HUES6 (cell line): Measurements from ENCODE around the gene ATP8B2.
A peak's percentile ranks its signal among the peaks of the same experiment; 100 is the strongest.

Source experiments
- H3K27ac ChIP-seq: 2 replicates; pipeline ENCODE4 v1.7.0; 2013; ENCODE audit warnings: low read depth, mild to moderate bottlenecking, low read length, inconsistent platforms
- H3K27me3 ChIP-seq: 2 replicates; pipeline ENCODE4 v1.6.1; 2013; ENCODE audit warnings: low read length; ENCODE audit not compliant: control insufficient read depth, insufficient read depth
- H3K36me3 ChIP-seq: 2 replicates; pipeline ENCODE4 v1.6.1; 2013; ENCODE audit warnings: low read length; ENCODE audit not compliant: control insufficient read depth, insufficient read depth
- H3K4me1 ChIP-seq: 2 replicates; pipeline ENCODE4 v1.6.1; 2013; ENCODE audit warnings: low read length; ENCODE audit not compliant: control insufficient read depth, insufficient read depth
- H3K4me3 ChIP-seq: 2 replicates; pipeline ENCODE4 v1.5.1; 2013; ENCODE audit warnings: low read depth, low read length
- H3K9ac ChIP-seq: one replicate; pipeline ENCODE4 v1.6.1; 2013; ENCODE audit warnings: mild to moderate bottlenecking, low read length
- H3K9me3 ChIP-seq: 2 replicates; pipeline ENCODE4 v1.6.1; 2013; ENCODE audit warnings: low read depth, low read length; ENCODE audit not compliant: control insufficient read depth, insufficient read depth

ATP8B2 gene

DNA sequence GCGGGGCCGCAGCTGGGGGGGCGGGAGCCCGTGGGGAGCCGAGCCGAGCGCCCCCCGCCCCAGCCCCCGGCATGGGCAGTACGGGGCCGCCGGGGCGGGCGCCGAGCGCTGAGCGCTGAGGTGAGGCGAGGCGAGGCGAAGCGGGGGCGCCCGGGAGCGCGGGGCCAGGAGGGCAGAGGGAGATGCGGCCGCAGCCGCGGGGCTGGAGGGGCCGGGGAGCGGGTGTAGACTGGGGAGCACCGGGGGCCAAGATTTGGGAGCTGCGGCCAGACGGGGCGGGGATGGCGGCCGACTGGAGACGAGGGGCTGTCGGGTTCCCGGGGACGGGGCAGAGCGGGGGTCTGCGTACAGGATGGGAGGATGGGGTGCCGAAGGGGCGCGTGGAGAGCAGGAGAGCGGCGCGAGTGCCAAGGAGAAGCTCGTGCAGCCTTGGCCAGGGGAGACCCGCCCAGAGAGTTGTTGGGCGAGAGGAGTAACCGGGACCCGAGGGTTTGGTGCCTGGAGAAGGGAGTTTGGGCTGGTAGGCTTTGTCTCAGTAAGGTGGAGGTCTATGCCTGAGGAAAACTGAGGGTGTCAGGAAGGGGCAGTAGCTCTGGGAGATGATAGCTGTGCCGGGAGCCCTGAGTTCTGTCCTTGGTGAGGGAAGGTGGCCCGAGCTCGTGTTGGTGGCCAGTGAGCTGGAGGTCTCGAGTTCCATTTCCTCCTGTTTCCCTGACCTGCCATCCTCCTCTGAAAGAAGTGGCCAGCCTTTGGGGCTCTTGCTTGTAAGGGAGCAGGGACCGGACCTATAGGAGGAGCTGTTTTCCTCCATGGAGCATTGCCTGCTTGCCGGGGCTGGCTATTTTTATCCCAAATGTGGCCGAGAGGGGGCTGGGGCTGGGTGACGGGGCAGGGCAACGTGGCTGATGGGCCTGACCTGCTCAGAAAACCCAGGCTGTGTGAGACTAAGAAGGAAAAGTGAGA, 539 bp downstream of the ATP8B2 start:
- peak overlapping the region; percentile 96 for H3K4me3 ChIP-seq

DNA sequence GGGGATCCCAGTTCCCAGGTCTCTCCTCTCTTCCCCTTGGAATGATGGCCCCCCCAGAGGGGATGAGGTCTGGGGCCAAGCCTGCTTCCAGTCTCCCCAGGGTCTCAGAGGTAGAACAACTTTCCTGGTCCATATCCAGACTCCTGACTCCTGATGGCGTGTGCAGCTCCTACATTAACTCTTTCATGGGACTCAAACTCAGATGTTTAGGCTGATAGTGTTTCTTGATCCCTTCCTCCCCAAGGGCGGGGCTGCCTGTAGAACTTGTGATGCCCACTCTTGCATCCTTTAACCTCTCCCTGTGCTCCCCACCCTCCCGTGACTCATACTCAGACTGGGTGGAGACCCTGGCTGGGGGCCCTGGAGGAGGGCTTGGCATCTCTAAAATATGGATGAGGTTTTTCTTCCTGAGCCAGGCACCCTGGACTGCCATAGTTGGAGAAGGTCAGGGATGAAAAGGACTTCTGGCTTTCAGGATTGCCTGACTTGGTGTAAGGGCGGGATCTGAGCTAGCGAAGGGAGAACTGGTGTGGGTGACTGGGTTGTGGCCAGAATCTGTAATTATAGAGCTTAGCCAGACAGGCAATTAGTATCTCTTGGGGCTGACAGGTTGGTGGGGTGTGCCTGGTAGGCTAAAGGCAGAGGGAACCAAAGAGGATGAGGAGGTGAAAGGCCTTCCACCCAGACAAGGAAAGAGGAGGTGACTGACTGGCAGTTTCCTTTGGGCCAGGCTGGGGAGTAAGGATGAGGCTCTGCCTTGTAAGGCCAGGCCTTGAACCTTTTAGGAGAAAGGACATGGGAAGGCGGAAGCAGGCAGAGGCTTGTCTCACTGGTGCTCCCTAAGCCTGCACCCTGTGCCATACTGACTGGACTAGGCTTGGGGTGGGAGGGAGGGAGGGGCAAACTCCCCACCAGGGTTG, 1.5 kb downstream of the ATP8B2 start:
- H3K4me3 ChIP-seq: peak overlapping the region; percentile 96
- no peak overlapping the region for H3K27ac ChIP-seq
- no peaks in the 10 kb centered on the region for H3K9me3 ChIP-seq
- peaks cover 18% of the 10 kb centered on the region for H3K36me3 ChIP-seq
- H3K9ac ChIP-seq: peak overlapping the region; percentile 64
- H3K4me1 ChIP-seq: peaks cover 32% of the 10 kb centered on the region
- H3K27me3 ChIP-seq: peaks cover 19% of the 10 kb centered on the region; the same call in 1 of the 2 replicates

More for the DNA sequence above, 539 bp downstream of the ATP8B2 start:
- H3K27ac ChIP-seq: peak overlapping the region; percentile 7; the same call in 1 of the 2 replicates
- peak overlapping the region; percentile 84 for H3K9ac ChIP-seq
- peaks cover 32% of the 10 kb centered on the region for H3K4me1 ChIP-seq
- no peaks in the 10 kb centered on the region for H3K9me3 ChIP-seq
- peaks cover 9% of the 10 kb centered on the region; the same call in 1 of the 2 replicates for H3K36me3 ChIP-seq
- H3K27me3 ChIP-seq: peaks cover 19% of the 10 kb centered on the region; the same call in 1 of the 2 replicates

DNA sequence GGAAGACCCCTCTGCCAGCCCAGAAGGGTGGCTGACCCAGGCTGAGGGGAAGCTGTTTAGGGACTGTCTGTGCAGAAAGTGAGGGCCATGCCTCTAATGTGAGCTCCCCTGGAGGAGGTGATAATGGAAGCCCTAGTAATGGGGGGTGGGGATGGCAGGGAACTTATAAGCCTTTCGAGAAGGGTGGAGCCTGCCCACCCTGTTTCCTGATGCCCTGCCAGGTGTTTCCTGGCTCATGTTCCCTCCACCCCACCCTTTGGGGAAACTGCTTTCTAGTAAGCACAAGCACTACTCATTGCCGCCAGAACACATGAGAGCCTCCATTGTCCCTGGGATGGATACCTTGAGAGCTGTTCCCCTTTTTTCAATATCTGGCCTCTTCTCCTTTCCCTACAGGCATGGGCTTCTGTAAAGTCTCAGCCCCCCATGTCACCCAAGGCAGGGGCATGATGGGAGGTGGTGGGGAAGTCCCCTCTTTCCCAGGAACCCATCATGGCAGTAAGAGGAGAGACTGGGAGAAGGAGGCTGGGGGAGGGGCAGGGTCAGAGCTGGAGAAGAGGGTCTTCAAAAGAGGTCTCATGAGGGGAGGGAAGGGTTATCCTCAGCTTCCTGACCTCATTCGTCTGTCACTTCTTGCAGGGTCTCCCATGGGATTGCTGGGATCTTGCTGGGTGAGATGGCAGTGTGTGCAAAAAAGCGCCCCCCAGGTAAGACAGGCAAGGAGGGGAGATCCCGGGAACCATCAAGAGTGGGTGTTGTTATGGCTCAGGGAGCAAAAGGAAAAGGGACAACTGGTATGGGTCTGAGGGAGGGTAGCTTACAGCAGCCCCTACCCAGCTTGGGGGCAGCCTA, 2.4 kb downstream of the ATP8B2 start:
- Histone ChIP-seq H3K36me3 (peaks cover 27% of the 10 kb centered on the region), H3K27ac (no peak overlapping the region), H3K9me3 (no peaks in the 10 kb centered on the region), H3K27me3 (peaks cover 17% of the 10 kb centered on the region; the same call in 1 of the 2 replicates), H3K9ac (no peak overlapping the region), H3K4me1 (peaks cover 32% of the 10 kb centered on the region), H3K4me3 (peak overlapping the region; percentile 67)

DNA sequence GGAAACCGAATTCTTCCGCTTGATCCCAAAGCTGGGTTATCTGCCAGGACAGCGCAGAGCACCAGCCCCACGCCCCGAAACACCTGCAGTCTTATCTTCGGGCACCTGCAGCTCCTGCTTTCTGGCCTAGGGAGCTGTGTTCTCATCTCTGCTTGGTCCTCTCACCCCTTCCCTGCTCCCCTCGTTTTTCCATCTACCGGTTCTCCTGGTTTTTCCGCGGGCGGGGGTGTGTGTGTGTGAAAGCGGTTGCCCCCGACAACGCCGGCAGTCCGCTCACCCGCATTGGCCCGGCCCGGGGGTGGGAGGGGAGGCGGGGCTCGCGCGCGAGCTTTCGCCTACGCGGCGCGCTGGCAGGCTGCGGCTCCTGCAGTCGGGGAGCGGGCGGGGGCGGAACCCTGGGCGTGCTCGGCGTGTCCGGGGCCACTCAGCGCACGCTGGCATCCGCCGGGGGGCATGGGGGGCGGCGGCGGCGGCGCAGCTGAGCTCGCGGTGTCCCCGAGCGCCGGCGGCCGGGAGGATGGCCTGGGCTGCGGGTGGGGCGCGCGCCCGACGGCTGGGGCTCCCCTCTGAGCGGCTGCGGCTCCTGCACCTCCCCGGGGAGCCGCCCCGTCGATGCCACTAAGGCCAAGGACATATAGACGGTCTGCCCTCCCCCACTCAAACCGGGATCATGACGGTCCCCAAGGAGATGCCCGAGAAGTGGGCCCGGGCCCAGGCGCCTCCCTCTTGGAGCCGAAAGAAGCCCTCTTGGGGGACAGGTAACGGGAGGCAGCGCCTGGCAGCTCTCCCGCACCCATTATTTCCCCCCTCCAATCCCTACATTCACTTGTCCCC, 3.2 kb downstream of the ATP8B2 start:
- Histone ChIP-seq H3K4me3 (peak overlapping the region; percentile 67), H3K27ac (no peak overlapping the region), H3K4me1 (peaks cover 32% of the 10 kb centered on the region), H3K9ac (peak overlapping the region; percentile 47), H3K27me3 (peaks cover 8% of the 10 kb centered on the region; the same call in 1 of the 2 replicates), H3K36me3 (peaks cover 30% of the 10 kb centered on the region), H3K9me3 (no peaks in the 10 kb centered on the region)

DNA sequence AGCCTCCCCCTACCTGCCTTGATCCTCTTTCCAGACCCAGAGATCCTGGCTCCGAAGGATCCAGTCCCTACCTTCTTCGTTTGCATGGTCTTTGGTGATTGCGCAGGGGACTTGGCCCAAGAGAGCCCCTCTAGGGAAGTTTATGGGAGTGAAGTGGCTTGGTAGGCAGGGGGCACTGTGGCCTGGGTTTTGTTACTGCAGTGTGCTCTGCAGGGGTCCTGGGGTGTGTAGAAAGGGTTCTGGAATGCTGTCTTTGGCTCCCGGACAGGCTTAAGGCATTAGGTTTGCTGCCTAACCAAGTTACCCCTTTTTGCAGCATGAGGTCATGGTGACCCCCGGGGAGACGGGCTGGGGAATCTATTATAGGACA, 3.8 kb downstream of the ATP8B2 start:
- H3K4me1 ChIP-seq: peaks cover 32% of the 10 kb centered on the region
- H3K27ac ChIP-seq: no peak overlapping the region
- H3K27me3 ChIP-seq: peaks cover 3% of the 10 kb centered on the region; the same call in 1 of the 2 replicates
- no peaks in the 10 kb centered on the region for H3K9me3 ChIP-seq
- H3K36me3 ChIP-seq: peaks cover 34% of the 10 kb centered on the region
- peak overlapping the region; percentile 47 for H3K9ac ChIP-seq
- H3K4me3 ChIP-seq: peak overlapping the region; percentile 67

DNA sequence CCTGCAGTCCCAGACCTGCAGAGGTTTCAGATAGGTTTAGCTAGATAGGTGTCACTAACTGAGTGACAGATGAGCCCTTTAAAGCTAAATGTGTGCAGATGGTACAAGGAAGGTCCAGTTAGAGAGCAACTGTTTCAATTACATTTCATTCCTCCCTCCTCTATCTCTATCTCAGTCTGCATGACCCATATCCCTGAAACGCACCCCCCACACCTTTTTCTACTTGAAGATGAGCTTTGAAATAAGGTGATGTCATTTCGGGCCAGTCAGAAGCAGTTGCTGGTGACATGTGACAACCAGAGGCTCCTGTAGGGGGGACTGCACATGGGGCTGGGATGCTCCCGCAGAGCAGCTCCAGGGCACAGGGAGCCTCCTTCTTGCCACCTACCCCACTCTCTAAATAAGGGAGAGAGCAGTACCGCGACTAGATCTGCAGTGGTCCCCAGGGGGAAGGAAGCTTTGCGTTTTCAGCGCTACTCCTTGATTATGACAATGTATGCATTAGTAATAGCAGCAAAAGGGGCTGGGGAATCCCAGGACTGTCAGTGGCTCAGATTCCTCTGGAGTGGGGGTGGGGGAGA, 4.3 kb downstream of the ATP8B2 start:
- peak overlapping the region; percentile 29 for H3K9ac ChIP-seq
- H3K36me3 ChIP-seq: peaks cover 39% of the 10 kb centered on the region
- 0 out of 2 replicates have a peak overlapping the region, but pooled peaks have one; percentile 67 for H3K4me3 ChIP-seq
- H3K27ac ChIP-seq: no peak overlapping the region
- peaks cover 3% of the 10 kb centered on the region; the same call in 1 of the 2 replicates for H3K27me3 ChIP-seq
- no peaks in the 10 kb centered on the region for H3K9me3 ChIP-seq
- H3K4me1 ChIP-seq: peaks cover 32% of the 10 kb centered on the region

DNA sequence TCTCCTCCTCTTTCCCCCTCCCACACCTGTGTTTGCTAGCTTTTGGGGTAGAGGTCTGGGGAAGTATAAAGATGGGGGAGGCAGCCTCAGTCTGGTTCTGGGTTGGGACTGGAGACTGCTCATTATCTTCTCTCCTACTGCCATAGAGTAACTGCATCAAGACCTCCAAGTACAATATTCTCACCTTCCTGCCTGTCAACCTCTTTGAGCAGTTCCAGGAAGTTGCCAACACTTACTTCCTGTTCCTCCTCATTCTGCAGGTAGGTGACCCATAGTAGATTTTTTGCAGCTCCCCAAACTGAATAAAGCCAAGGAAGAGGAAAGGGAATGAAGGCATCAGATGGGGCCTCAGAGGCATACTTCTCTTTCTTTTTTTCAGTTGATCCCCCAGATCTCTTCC, 5.3 kb downstream of the ATP8B2 start:
- peaks cover 45% of the 10 kb centered on the region for H3K36me3 ChIP-seq
- H3K27ac ChIP-seq: no peak overlapping the region

DNA sequence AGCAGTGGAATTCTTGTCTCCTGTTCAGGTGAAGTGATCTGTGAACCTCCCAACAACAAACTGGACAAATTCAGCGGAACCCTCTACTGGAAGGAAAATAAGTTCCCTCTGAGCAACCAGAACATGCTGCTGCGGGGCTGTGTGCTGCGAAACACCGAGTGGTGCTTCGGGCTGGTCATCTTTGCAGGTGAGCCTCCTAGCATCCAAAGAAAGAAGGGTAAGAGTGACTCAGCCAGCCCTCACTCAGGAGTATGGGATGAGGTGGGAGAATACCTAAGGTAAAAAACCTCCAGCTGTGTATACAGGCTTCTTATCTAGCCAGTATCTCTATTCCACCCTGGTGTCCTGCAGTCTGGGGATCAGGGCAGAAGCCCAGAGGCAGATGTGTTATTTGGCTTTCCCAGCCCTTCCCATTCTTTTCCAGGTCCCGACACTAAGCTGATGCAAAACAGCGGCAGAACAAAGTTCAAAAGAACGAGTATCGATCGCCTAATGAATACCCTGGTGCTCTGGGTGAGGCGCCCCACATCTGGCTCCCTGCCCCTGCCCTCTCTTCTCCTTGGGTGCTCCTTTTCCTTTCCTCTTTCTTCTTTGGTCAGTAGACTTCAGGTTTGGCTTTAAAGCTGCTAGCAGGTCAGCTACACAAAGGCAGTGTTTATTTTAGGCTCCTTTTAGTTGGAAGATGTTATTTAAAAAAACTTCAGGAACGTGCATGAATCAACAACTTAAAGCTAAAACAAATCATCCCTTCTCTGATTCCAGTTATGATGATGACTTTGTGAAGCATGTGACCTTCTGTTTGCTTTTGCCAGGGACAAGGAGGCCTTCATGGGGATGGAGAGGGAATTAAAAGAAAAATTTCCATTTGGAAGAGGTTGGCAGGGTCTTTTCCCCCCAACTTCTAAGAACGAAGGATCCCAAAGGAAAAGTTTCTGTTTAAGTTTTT, 9.0 kb downstream of the ATP8B2 start:
- Histone ChIP-seq H3K4me3 (no peak overlapping the region), H3K4me1 (peaks cover 8% of the 10 kb centered on the region), H3K9ac (no peak overlapping the region), H3K27ac (no peak overlapping the region), H3K9me3 (no peaks in the 10 kb centered on the region), H3K36me3 (peaks cover 73% of the 10 kb centered on the region), H3K27me3 (no peaks in the 10 kb centered on the region)

More for the DNA sequence above, 5.3 kb downstream of the ATP8B2 start:
- peaks cover 3% of the 10 kb centered on the region; the same call in 1 of the 2 replicates for H3K27me3 ChIP-seq
- H3K4me3 ChIP-seq: no peak overlapping the region
- H3K4me1 ChIP-seq: peaks cover 32% of the 10 kb centered on the region
- no peaks in the 10 kb centered on the region for H3K9me3 ChIP-seq
- no peak overlapping the region for H3K9ac ChIP-seq
